ENCODE data around the gene WDR37. TPM values are rescaled to one million over a fixed set of nuclear protein-coding genes. Genes with fewer than 3 reads are reported as not detected.

Gene WDR37
- polyA plus RNA-seq, 3 donors = 7.1 to 33.6 (median 8.6) TPM

GRCh38 chr10:1173091-1173490, 116.9 kb downstream of the WDR37 start:
- Histone ChIP-seq H3K79me2 (ENCODE audit: insufficient read depth, low read length) (no peaks in the 10 kb centered on the region), H3K9ac (ENCODE audit: insufficient read depth, low read length, poor library complexity, severe bottlenecking) (no peak overlapping the region), H3K9me3 (replicated peaks in 1 of 2; ENCODE audit: control insufficient read depth in 1 of 2, insufficient read depth in 1 of 2, low read length in 2 of 2) (no peaks in the 10 kb centered on the region), H3K27ac (ENCODE audit: low read depth in 1 of 2, low read length in 2 of 2) (no peak overlapping the region), H2AFZ (ENCODE audit: insufficient read depth, low read depth, low read length, poor library complexity, severe bottlenecking) (no peak overlapping the region), H3K4me2 (replicated peaks; ENCODE audit: extremely low read depth, low read length, poor library complexity, severe bottlenecking) (no peak overlapping the region), H3K36me3 (replicated peaks in 1 of 2; ENCODE audit: control insufficient read depth in 1 of 2, insufficient read depth in 2 of 2, low read length in 2 of 2) (no peaks in the 10 kb centered on the region), H4K20me1 (ENCODE audit: insufficient read depth, low read length) (no peaks in the 10 kb centered on the region), H3K4me1 (ENCODE audit: control insufficient read depth in 1 of 2, insufficient read depth in 2 of 2, low read length in 2 of 2) (no peaks in the 10 kb centered on the region), H3K4me3 (replicated peaks in 1 of 3; ENCODE audit: low read depth in 2 of 3, low read length in 3 of 3) (no peak overlapping the region), H3K27me3 (ENCODE audit: control insufficient read depth in 2 of 2, insufficient read depth in 2 of 2, low read length in 2 of 2) (no peaks in the 10 kb centered on the region)
- no peak for DNase-seq
- no peaks in the 10 kb centered on the region for H3K36me3 Mint-ChIP-seq
- WGBS (ENCODE audit: insufficient coverage) = 96% methylated on average over 26 of the region's 27 CpGs
- no peak for TF ChIP-seq CTCF (IDR thresholded peaks at IDR 0.05)
- no peak overlapping the region for H3K4me3 Mint-ChIP-seq
- peaks cover 3 to 6% (median 3%) of the 10 kb centered on the region in 3 donors for H3K27me3 Mint-ChIP-seq (ENCODE audit: low read depth in 3 of 3)
- intact Hi-C loops (cut with micrococcal nuclease) = no loop called here
- no peaks in the 10 kb centered on the region for H3K4me1 Mint-ChIP-seq
- no peaks in the 10 kb centered on the region for H3K9me3 Mint-ChIP-seq
- H3K27ac Mint-ChIP-seq = no peak overlapping the region

- no peak overlapping the region for H2AFZ ChIP-seq (ENCODE audit: insufficient read depth, low read depth, low read length, poor library complexity, severe bottlenecking)
- Mint-ChIP-seq H3K9me3 (no peaks in the 10 kb centered on the region), H3K27me3 (ENCODE audit: low read depth in 3 of 3) (peaks cover 3 to 6% (median 3%) of the 10 kb centered on the region in 3 donors), H3K4me3 (no peak overlapping the region), H3K36me3 (no peaks in the 10 kb centered on the region), H3K27ac (no peak overlapping the region), H3K4me1 (no peaks in the 10 kb centered on the region)
- no peaks in the 10 kb centered on the region for H3K27me3 ChIP-seq (ENCODE audit: control insufficient read depth in 2 of 2, insufficient read depth in 2 of 2, low read length in 2 of 2)
- no peak overlapping the region for H3K4me3 ChIP-seq (replicated peaks in 1 of 3; ENCODE audit: low read depth in 2 of 3, low read length in 3 of 3)
- WGBS (ENCODE audit: insufficient coverage) = 85% methylated on average over 3 of the region's 5 CpGs
- no peak overlapping the region for H3K27ac ChIP-seq (ENCODE audit: low read depth in 1 of 2, low read length in 2 of 2)
- TF ChIP-seq CTCF (IDR thresholded peaks at IDR 0.05) = no peak
- intact Hi-C loops (cut with micrococcal nuclease) = no loop called here
- no peaks in the 10 kb centered on the region for H4K20me1 ChIP-seq (ENCODE audit: insufficient read depth, low read length)
- no peaks in the 10 kb centered on the region for H3K36me3 ChIP-seq (replicated peaks in 1 of 2; ENCODE audit: control insufficient read depth in 1 of 2, insufficient read depth in 2 of 2, low read length in 2 of 2)
- H3K4me1 ChIP-seq (ENCODE audit: control insufficient read depth in 1 of 2, insufficient read depth in 2 of 2, low read length in 2 of 2) = no peaks in the 10 kb centered on the region
- H3K4me2 ChIP-seq (replicated peaks; ENCODE audit: extremely low read depth, low read length, poor library complexity, severe bottlenecking) = no peak overlapping the region
- no peak for DNase-seq
- H3K9ac ChIP-seq (ENCODE audit: insufficient read depth, low read length, poor library complexity, severe bottlenecking) = no peak overlapping the region
- H3K79me2 ChIP-seq (ENCODE audit: insufficient read depth, low read length) = no peaks in the 10 kb centered on the region
- H3K9me3 ChIP-seq (replicated peaks in 1 of 2; ENCODE audit: control insufficient read depth in 1 of 2, insufficient read depth in 1 of 2, low read length in 2 of 2) = no peaks in the 10 kb centered on the region
These were observed 117.8 kb downstream of the WDR37 start for GRCh38 chr10:1174022-1174421.
